RWPE2 (cell line): Measurements from ENCODE around the gene RXRA.

Experiments
- ATAC-seq: fragments of 200-7000 bp; cut with Tn5 transposase; 3 replicates; pipeline ENCODE4 v1.9.1; 2021; ENCODE audit warnings: low read depth
- DNase-seq: peaks from one replicate; pipeline ENCODE4 v3.0.0-alpha.2; 2020; ENCODE audit warnings: low spot score
- H3K27ac ChIP-seq: fragments of 450-650 bp; 2 replicates; pipeline ENCODE4 v1.5.1; 2017; ENCODE audit warnings: mild to moderate bottlenecking; ENCODE audit not compliant: poor library complexity, severe bottlenecking
- H3K27me3 ChIP-seq: fragments of 250-450 bp; sonication (Bioruptor Pico); 2 replicates; pipeline ENCODE4 v1.5.1; 2021; ENCODE audit warnings: mild to moderate bottlenecking, moderate library complexity; ENCODE audit not compliant: insufficient read depth, poor library complexity, severe bottlenecking
- H3K36me3 ChIP-seq: fragments of 250-450 bp; sonication (Bioruptor Pico); 2 replicates; pipeline ENCODE4 v1.5.1; 2020; ENCODE audit warnings: low read depth, mild to moderate bottlenecking, moderate library complexity
- H3K4me1 ChIP-seq: fragments of 250-450 bp; sonication (Bioruptor Pico); 2 replicates; pipeline ENCODE4 v1.5.1; 2021; ENCODE audit warnings: mild to moderate bottlenecking, moderate library complexity; ENCODE audit not compliant: insufficient read depth, poor library complexity, severe bottlenecking
- H3K4me3 ChIP-seq: fragments of 250-450 bp; sonication (Bioruptor Pico); 2 replicates; pipeline ENCODE4 v1.5.1; 2021; ENCODE audit warnings: mild to moderate bottlenecking, moderate library complexity; ENCODE audit not compliant: severe bottlenecking
- H3K9me3 ChIP-seq: fragments of 250-450 bp; sonication (Bioruptor Pico); 2 replicates; pipeline ENCODE4 v1.5.1; 2021; ENCODE audit warnings: mild to moderate bottlenecking, moderate library complexity; ENCODE audit not compliant: severe bottlenecking
- TF ChIP-seq, protein P1 (sequence below): fragments of 450-650 bp; IDR thresholded peaks from one replicate; pipeline ENCODE4 v1.5.1; 2017; ENCODE audit warnings: mild to moderate bottlenecking, moderate library complexity; ENCODE audit not compliant: poor library complexity, severe bottlenecking

RXRA gene

DNA sequence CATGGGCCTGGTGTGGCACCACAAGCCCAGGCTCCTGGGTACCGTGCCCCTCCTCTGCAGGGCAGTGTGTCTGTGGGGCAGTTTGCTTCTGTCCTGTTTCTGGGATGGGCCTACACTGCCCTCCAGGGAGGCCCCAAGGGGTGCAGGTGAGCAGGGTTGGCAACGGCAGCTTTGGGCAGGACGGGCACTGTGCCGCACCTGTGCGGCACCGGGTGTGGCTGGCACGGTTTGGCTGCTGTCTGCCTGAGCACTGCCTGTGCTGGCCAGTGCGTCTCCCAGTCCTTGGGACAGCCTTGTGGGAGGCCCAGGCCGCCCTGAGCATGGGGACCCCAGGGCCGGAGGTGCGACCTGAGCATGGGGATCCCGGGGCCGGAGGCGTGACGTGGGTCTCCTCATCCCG is 37.2 kb downstream of the RXRA start:
- Histone ChIP-seq H3K27ac (peak overlapping the region; percentile 87), H3K27me3 (no peaks in the 10 kb centered on the region), H3K4me3 (no peak overlapping the region), H3K36me3 (no peaks in the 10 kb centered on the region; the same call in 1 of the 2 replicates), H3K9me3 (no peaks in the 10 kb centered on the region), H3K4me1 (peaks cover 56% of the 10 kb centered on the region)
- ATAC-seq: peak; percentile 13; the same call in 2 of the 3 replicates
- TF ChIP-seq, protein P1, sequence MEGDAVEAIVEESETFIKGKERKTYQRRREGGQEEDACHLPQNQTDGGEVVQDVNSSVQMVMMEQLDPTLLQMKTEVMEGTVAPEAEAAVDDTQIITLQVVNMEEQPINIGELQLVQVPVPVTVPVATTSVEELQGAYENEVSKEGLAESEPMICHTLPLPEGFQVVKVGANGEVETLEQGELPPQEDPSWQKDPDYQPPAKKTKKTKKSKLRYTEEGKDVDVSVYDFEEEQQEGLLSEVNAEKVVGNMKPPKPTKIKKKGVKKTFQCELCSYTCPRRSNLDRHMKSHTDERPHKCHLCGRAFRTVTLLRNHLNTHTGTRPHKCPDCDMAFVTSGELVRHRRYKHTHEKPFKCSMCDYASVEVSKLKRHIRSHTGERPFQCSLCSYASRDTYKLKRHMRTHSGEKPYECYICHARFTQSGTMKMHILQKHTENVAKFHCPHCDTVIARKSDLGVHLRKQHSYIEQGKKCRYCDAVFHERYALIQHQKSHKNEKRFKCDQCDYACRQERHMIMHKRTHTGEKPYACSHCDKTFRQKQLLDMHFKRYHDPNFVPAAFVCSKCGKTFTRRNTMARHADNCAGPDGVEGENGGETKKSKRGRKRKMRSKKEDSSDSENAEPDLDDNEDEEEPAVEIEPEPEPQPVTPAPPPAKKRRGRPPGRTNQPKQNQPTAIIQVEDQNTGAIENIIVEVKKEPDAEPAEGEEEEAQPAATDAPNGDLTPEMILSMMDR: no peak
- no peak for DNase-seq

GRCh38 chr9:134364391-134365114 is 38.3 kb downstream of the RXRA start:
- peaks cover 48% of the 10 kb centered on the region for H3K4me1 ChIP-seq

DNA sequence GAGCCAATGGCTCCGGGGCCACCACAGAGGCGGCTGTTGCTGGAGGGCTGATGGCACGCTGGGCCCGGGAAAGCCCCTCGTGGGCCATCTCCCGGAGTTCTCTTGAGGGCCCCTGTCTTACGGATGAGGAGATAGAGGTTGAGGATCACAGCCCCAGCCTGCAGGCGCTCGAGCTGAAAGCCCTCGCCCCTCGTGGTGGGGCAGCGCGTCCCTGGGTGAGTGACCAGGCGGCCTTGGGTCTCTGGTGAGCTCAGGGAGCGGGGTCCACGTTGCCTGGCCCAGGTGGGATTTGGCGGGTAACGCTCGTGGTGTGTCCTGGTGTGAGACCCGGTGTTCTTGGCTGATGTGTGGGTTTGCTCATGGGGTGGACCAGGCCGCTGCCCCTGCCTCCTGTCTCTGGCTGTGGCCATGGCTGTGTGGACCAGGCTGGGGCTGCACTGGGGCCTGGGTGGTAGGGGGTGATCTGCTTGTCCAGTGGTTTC is 38.9 kb downstream of the RXRA start:
- H3K27me3 ChIP-seq: no peaks in the 10 kb centered on the region
- TF ChIP-seq, protein P1: no peak
- H3K36me3 ChIP-seq: no peaks in the 10 kb centered on the region; the same call in 1 of the 2 replicates
- no peak overlapping the region for H3K4me3 ChIP-seq
- H3K9me3 ChIP-seq: no peaks in the 10 kb centered on the region
- peak overlapping the region; percentile 87 for H3K27ac ChIP-seq
- ATAC-seq (no peak), DNase-seq (no peak)
- H3K4me1 ChIP-seq: peaks cover 47% of the 10 kb centered on the region

More at GRCh38 chr9:134364391-134365114, 38.3 kb downstream of the RXRA start:
- Histone ChIP-seq H3K36me3 (no peaks in the 10 kb centered on the region; the same call in 1 of the 2 replicates), H3K27ac (peak overlapping the region; percentile 87), H3K9me3 (no peaks in the 10 kb centered on the region), H3K4me3 (no peak overlapping the region), H3K27me3 (no peaks in the 10 kb centered on the region)
- TF ChIP-seq, protein P1: no peak
- no peak for ATAC-seq
- no peak for DNase-seq

- Histone ChIP-seq H3K4me3 (no peak overlapping the region), H3K9me3 (no peaks in the 10 kb centered on the region), H3K4me1 (peaks cover 41% of the 10 kb centered on the region), H3K27me3 (no peaks in the 10 kb centered on the region), H3K27ac (peak overlapping the region; percentile 87), H3K36me3 (no peaks in the 10 kb centered on the region; the same call in 1 of the 2 replicates)
- ATAC-seq (peak; percentile 46), DNase-seq (no peak)
- TF ChIP-seq, protein P1: peak; percentile 23
Observed at GRCh38 chr9:134365791-134366222, 39.6 kb downstream of the RXRA start.
